Measurements from ENCODE around the gene MMS19.

GRCh38 chr10:97506199-97506991, 8.2 kb upstream of the MMS19 start:
- TF ChIP-seq CTCF (IDR thresholded peaks at IDR 0.05; ENCODE audit: low read depth, low read length): no peak
- no peak for TF ChIP-seq EZH2phosphoT487 (IDR thresholded peaks at IDR 0.05; ENCODE audit: low read depth)

Measured in OCI-LY3 (cell line).